Uterus (tissue), 2 donors: Measurements from ENCODE around the gene CDH10.

Experiments used
- POLR2A ChIP-seq, 2 donors: fragments of 450-650 bp; IDR thresholded peaks; one replicate each; pipeline ENCODE4 v1.6.1; 2016; ENCODE audit warnings: antibody characterized with exemption in 2 of 2, mild to moderate bottlenecking in 1 of 2, moderate library complexity in 1 of 2
- TF ChIP-seq, protein P1 (sequence below), 4 experiments: fragments of 200-600 bp in 2 of 4; fragments of 450-650 bp in 2 of 4; sonication (generic) in 2 of 4; IDR thresholded peaks; one replicate each; pipeline ENCODE4 v1.5.1; 2016 to 2019; ENCODE audit warnings: antibody characterized with exemption in 4 of 4, mild to moderate bottlenecking in 2 of 4, moderate library complexity in 1 of 4

DNA sequence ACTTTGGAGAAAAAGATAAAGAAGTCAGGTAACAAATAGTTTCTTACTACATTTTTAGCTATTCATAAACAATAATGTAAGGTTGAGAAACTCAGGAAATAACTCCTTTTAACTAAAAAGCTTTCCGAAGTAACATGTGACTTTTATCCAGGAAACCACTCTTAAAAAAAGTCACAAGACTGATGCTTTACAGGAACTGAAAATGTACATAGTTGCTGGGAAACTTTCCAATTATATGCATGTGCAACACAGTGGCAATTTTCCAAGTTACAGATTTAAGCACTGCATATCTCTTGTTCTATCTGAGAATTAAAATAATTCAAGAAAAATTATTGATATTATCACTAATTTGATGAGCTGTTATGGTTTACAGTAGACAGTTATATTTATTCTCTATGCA, 105.2 kb downstream of the CDH10 start:
- TF ChIP-seq POLR2A (IDR thresholded peaks at IDR 0.05) = no peak
- TF ChIP-seq, protein P1, sequence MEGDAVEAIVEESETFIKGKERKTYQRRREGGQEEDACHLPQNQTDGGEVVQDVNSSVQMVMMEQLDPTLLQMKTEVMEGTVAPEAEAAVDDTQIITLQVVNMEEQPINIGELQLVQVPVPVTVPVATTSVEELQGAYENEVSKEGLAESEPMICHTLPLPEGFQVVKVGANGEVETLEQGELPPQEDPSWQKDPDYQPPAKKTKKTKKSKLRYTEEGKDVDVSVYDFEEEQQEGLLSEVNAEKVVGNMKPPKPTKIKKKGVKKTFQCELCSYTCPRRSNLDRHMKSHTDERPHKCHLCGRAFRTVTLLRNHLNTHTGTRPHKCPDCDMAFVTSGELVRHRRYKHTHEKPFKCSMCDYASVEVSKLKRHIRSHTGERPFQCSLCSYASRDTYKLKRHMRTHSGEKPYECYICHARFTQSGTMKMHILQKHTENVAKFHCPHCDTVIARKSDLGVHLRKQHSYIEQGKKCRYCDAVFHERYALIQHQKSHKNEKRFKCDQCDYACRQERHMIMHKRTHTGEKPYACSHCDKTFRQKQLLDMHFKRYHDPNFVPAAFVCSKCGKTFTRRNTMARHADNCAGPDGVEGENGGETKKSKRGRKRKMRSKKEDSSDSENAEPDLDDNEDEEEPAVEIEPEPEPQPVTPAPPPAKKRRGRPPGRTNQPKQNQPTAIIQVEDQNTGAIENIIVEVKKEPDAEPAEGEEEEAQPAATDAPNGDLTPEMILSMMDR (IDR thresholded peaks at IDR 0.05) = no peak
